Muscle of leg (tissue), 11 donors: ENCODE measurements around the gene AIFM3. TPM values are rescaled to one million over a fixed set of nuclear protein-coding genes. Genes with fewer than 3 reads are reported as not detected.
"Not testable (repeated sequence)": the region's sequence is repeated elsewhere in the genome, so short reads cannot be mapped to it uniquely, and the experiment has no call there.

ENCODE experiments used
- DNase-seq: peaks from one replicate; pipeline ENCODE4 v3.0.0; 2013
- H3K27ac ChIP-seq: one replicate; pipeline ENCODE4 v1.5.1; 2013; ENCODE audit warnings: mild to moderate bottlenecking, low read length, control low read depth
- H3K27me3 ChIP-seq: one replicate; pipeline ENCODE4 v1.6.1; 2013; ENCODE audit warnings: low read length; ENCODE audit not compliant: control insufficient read depth, insufficient read depth
- H3K36me3 ChIP-seq: one replicate; pipeline ENCODE4 v1.6.1; 2013; ENCODE audit warnings: low read length; ENCODE audit not compliant: control insufficient read depth, insufficient read depth
- H3K4me1 ChIP-seq: one replicate; pipeline ENCODE4 v1.6.1; 2013; ENCODE audit warnings: low read length; ENCODE audit not compliant: control insufficient read depth, insufficient read depth
- H3K4me3 ChIP-seq: one replicate; pipeline ENCODE4 v1.5.1; 2013; ENCODE audit warnings: low read length, control low read depth
- H3K9me3 ChIP-seq: replicated peaks from 2 replicates; pipeline ENCODE4 v1.6.1; 2013; ENCODE audit warnings: low read depth, low read length; ENCODE audit not compliant: control insufficient read depth
- WGBS: methylation state at CpG from one replicate; pipeline ENCODE4 v1.1.5; 2013; ENCODE audit warnings: missing lambda C conversion rate; ENCODE audit not compliant: insufficient coverage; 5-methylcytosine and 5-hydroxymethylcytosine counted together
- polyA plus RNA-seq, 8 donors: library from polyadenylated mRNA; unstranded; fragments of 120-200 nt; gene quantifications; one replicate each; pipeline versions ENCODE4 v1.2.1 to v1.2.3, GENCODE V29; 2013; ENCODE audit warnings: inconsistent platforms in 1 of 8, low replicate concordance in 1 of 8; ENCODE audit not compliant: insufficient read length in 8 of 8, insufficient read depth in 1 of 8
- total RNA-seq: library from RNA; stranded (reverse); fragments of 120-200 nt; gene quantifications from one replicate; pipeline ENCODE4 v1.2.4, GENCODE V29; 2013

AIFM3 gene
- total and polyA plus RNA-seq, 9 donors: 0.14 to 0.66 (median 0.36) TPM; not detected in 1

DNA sequence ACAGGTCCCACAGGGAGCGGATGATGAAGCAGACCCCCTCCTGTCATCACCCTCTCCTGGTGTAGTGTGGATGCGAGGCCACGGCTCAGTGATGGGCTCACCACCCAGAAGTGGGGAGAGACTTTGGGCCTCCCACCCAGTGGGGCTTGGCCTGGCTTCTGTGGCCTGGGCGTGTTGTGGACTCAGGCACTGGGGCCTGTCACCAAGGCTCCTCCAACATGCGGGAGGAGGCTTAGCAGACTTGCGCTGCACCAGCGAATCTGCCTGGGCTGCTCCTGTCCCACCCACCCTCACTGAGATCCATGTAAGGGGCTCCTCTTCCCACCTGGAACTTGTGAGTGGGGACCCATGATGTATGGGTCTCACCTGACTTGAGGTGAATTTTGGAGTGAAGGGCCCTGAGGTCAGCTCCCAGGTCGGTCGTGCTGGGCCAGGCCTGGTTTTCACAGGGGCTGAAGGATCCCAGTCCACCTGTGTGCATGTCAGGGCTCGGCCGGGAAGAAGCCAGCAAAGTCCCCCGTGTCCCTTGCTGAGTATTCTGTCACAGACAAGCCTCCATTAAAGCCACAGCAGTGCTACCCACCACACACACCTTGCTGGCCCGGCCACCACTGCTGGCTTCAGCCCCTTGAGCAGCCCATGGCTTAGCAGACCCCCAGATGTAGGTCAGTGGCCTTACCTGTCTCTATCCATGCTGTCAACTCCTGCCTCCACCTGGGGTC lies 30.6 kb downstream of the AIFM3 start:
- H3K9me3 ChIP-seq: no peaks in the 10 kb centered on the region
- DNase-seq: no peak
- peaks cover 71% of the 10 kb centered on the region for H3K36me3 ChIP-seq
- H3K27me3 ChIP-seq: no peaks in the 10 kb centered on the region
- no peak overlapping the region for H3K27ac ChIP-seq
- no peak overlapping the region for H3K4me3 ChIP-seq
- 59% methylated on average over 11 of the region's 13 CpGs for WGBS
- H3K4me1 ChIP-seq: peaks cover 16% of the 10 kb centered on the region

- DNase-seq: no peak
- no peak overlapping the region for H3K4me3 ChIP-seq
- WGBS: 65% methylated on average over 7 of the region's 7 CpGs
- H3K9me3 ChIP-seq: no peaks in the 10 kb centered on the region
- peaks cover 63% of the 10 kb centered on the region for H3K36me3 ChIP-seq
- no peaks in the 10 kb centered on the region for H3K27me3 ChIP-seq
- H3K4me1 ChIP-seq: peaks cover 26% of the 10 kb centered on the region
- no peak overlapping the region for H3K27ac ChIP-seq
Observed at GRCh38 chr22:20998411-20999336, 31.6 kb downstream of the AIFM3 start.

- H3K4me3 ChIP-seq: no peak overlapping the region
- H3K36me3 ChIP-seq: peaks cover 59% of the 10 kb centered on the region
- no peak for DNase-seq
- 90% methylated on average over 24 of the region's 27 CpGs for WGBS
- no peaks in the 10 kb centered on the region for H3K9me3 ChIP-seq
- H3K4me1 ChIP-seq: peaks cover 28% of the 10 kb centered on the region
- no peaks in the 10 kb centered on the region for H3K27me3 ChIP-seq
- H3K27ac ChIP-seq: no peak overlapping the region
Observed at GRCh38 chr22:20999350-21000206, 32.5 kb downstream of the AIFM3 start.

DNA sequence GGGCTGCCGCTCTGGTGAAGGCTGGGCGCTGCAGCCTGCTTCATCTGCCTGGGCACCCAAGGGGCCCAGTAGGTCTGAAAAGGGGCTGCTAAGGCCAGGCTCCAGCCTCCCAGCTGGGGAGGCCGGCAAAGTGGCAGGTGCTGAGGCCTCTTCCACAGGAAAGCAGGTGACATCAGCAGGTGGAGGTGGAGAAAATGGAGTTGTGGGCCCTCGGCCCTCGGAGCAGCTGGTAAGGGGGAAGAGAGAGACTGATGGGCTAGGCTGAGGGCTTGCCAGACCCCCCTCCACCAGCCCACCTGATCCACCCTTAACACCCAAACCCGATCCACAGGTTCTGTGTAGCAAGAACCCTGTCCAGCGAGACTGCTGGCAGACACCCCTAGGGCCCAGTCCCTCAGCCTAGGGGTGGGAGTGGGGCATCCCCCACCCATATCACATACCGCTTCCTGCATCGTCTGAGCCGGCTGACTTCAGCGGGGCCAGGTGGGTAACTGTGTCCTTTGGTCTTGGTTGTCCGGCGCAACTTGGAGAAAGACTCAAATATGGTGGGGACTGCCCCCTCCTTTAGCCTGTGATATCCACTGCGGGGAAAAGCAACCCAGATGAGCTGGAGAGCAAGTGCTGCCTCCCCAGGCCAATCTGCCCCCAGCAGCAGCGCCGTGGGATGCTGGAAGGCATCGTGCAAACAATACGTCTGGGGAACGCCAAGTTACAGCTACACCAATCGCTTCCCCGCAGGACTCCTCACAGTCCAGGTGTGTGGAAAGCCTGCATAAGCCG lies 33.3 kb downstream of the AIFM3 start:
- Histone ChIP-seq H3K27ac (peak overlapping the region; percentile 100), H3K4me3 (peak overlapping the region; percentile 68), H3K9me3 (no peaks in the 10 kb centered on the region), H3K4me1 (peaks cover 28% of the 10 kb centered on the region), H3K36me3 (peaks cover 53% of the 10 kb centered on the region), H3K27me3 (no peaks in the 10 kb centered on the region)
- DNase-seq: no peak
- WGBS: 39% methylated on average over 15 of the region's 22 CpGs

DNA sequence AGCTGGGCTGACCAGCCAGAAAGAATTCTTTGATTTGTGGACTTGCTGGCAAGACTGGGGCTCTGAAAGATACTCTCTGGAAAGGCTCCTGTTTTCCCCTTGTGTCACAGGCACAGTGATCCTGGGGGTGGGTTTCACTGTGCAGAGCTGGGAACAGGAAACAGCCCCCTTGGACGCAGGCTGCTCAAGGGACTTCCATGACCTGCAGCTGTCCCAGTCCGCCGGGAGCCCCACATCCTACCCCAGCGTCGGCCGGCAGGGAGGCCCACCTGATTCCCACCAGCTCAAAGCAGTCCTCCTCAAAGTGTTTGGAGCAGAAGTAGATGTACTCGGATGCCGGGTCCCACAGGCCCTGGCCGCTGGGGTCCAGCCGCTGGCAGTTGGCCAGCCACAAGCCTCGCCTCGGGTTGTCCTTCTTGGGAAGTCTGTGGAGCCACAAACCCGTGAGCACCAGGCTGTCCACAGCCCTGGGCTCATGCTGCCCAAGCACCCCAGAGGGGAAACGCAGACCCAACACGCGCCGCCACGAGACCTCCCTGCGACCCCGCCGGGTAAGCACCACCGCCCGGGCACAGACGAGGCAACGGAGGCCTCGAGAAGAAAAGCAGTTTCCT lies 34.0 kb downstream of the AIFM3 start:
- Histone ChIP-seq H3K27ac (peak overlapping the region; percentile 100), H3K36me3 (peaks cover 48% of the 10 kb centered on the region), H3K4me1 (peaks cover 28% of the 10 kb centered on the region), H3K9me3 (no peaks in the 10 kb centered on the region), H3K4me3 (peak overlapping the region; percentile 68), H3K27me3 (no peaks in the 10 kb centered on the region)
- peak; percentile 38 for DNase-seq
- WGBS: 2% methylated on average over 26 of the region's 26 CpGs

GRCh38 chr22:21001601-21002325 lies 34.7 kb downstream of the AIFM3 start, which contains the start of gene THAP7:
Gene THAP7 (minus strand): TSS chr22:21002118. CDS start chr22:21001911, 207 bp downstream.
- Histone ChIP-seq H3K9me3 (no peaks in the 10 kb centered on the region), H3K27ac (peak within 1 kb of the TSS; percentile 100), H3K36me3 (peaks cover 42% of the 10 kb centered on the region), H3K4me1 (peaks cover 28% of the 10 kb centered on the region), H3K27me3 (no peaks in the 10 kb centered on the region), H3K4me3 (peak within 1 kb of the TSS; percentile 68)
- peak; percentile 98 for DNase-seq
- WGBS: under 1% methylated on average over 81 of the region's 83 CpGs

DNA sequence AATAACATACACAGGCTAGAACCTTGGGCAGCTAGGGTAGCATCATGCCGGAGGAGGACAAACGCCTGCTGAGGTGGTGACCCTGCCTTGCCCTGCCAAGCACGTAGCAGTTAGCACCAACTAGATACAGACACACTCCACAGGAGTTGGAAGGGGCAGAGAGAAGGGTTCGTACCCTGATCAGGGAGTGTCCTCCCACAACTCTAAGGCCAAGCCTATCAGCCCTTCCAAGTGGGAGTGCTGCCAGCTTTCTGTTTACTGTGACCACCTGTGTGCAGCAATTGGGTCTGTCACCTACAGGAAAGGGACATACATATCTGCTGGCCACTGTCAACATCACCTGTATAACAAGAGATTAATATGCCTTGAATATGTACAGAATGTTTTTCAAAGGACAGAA lies 36.7 kb downstream of the AIFM3 start:
- Histone ChIP-seq H3K27ac (no peak overlapping the region), H3K4me3 (no peak overlapping the region), H3K36me3 (peaks cover 25% of the 10 kb centered on the region), H3K4me1 (peaks cover 28% of the 10 kb centered on the region), H3K27me3 (no peaks in the 10 kb centered on the region), H3K9me3 (no peaks in the 10 kb centered on the region)
- 100% methylated on average over 1 of the region's 4 CpGs for WGBS
- DNase-seq: no peak

DNA sequence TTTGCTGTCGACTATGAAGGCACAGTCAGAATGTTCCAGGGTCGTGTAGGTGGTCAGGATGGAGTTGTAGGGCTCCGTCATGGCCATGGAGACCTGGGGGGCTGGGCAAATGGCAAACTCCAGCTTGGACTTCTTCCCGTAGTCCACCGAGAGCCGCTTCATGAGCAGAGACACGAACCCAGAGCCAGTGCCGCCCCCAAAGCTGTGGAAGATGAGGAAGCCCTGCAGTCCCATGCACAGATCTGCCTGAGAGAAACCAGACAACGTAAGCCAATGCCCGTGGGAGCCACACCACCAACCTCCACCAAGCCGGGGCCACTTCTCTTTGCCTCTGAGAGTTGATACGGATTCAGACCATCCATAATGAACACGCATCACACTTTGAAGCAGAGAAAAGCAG lies 42.2 kb downstream of the AIFM3 start:
- WGBS: 78% methylated on average over 10 of the region's 13 CpGs

More for the DNA sequence above, 42.2 kb downstream of the AIFM3 start:
- H3K4me3 ChIP-seq, H3K27ac ChIP-seq, DNase-seq, H3K27me3 ChIP-seq, H3K36me3 ChIP-seq, H3K9me3 ChIP-seq: not testable (repeated sequence)
- H3K4me1 ChIP-seq: peaks cover 13% of the 10 kb centered on the region
